Measurements from ENCODE around the gene LIPG. TPM values are rescaled to one million over a fixed set of nuclear protein-coding genes. Genes with fewer than 3 reads are reported as not detected.

LIPG gene
- total and polyA plus RNA-seq, 2 of the 13 experiments (the other 11 are each of a cell fraction or from before 2014, with no cell fraction given), result 0.96 to 10.8 TPM

- 0 out of 2 replicates have a peak, but pooled peaks have one; percentile 20 for TF ChIP-seq ZNF691 (CRISPR knock-in tag; IDR thresholded peaks at IDR 0.05; ENCODE audit: borderline replicate concordance, low read depth)
- TF ChIP-seq ZNF546 (CRISPR knock-in tag; conservative IDR thresholded peaks at IDR 0.05), result 0 out of 2 replicates have a peak, but pooled peaks have one; percentile 31
- no peak for TF ChIP-seq REPIN1 (CRISPR knock-in tag; IDR thresholded peaks at IDR 0.05; ENCODE audit: borderline replicate concordance, low read depth)
- no peak for TF ChIP-seq NCOA2 (CRISPR knock-in tag; IDR thresholded peaks at IDR 0.05)
- TF ChIP-seq FOXA1 (IDR thresholded peaks at IDR 0.05), result no peak
- no peak for TF ChIP-seq FOXA1 (CRISPR knock-in tag; IDR thresholded peaks at IDR 0.05)
- TF ChIP-seq, protein P1, sequence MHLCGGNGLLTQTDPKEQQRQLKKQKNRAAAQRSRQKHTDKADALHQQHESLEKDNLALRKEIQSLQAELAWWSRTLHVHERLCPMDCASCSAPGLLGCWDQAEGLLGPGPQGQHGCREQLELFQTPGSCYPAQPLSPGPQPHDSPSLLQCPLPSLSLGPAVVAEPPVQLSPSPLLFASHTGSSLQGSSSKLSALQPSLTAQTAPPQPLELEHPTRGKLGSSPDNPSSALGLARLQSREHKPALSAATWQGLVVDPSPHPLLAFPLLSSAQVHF (CRISPR knock-in tag; IDR thresholded peaks at IDR 0.05), result 0 out of 2 replicates have a peak, but pooled peaks have one; percentile 77
- no peak for TF ChIP-seq KLF6 (CRISPR knock-in tag; IDR thresholded peaks at IDR 0.05)
- no peak for TF ChIP-seq ZNF337 (CRISPR knock-in tag; IDR thresholded peaks at IDR 0.05; ENCODE audit: borderline replicate concordance, low read depth)
- TF ChIP-seq ZNF740 (CRISPR knock-in tag; IDR thresholded peaks at IDR 0.05), result no peak
- peak; percentile 46; the same call in 1 of the 2 replicates for TF ChIP-seq ZNF772 (CRISPR knock-in tag; IDR thresholded peaks at IDR 0.05)
- peak; percentile 80; the same call in 1 of the 2 replicates for TF ChIP-seq NFKB2 (CRISPR knock-in tag; IDR thresholded peaks at IDR 0.05; ENCODE audit: borderline replicate concordance)
- TF ChIP-seq ZNF205 (CRISPR knock-in tag; IDR thresholded peaks at IDR 0.05), result no peak
- TF ChIP-seq HHEX (CRISPR knock-in tag; IDR thresholded peaks at IDR 0.05), result no peak
- no peak for TF ChIP-seq KIAA2018 (CRISPR knock-in tag; IDR thresholded peaks at IDR 0.05; ENCODE audit: borderline replicate concordance)
- no peak for TF ChIP-seq ZNF619 (CRISPR knock-in tag; IDR thresholded peaks at IDR 0.05)
- TF ChIP-seq PPARG (CRISPR knock-in tag; conservative IDR thresholded peaks at IDR 0.05), result no peak
- TF ChIP-seq MEF2D (CRISPR knock-in tag; IDR thresholded peaks at IDR 0.05), result no peak; the same call in 1 of the 2 replicates
- TF ChIP-seq ZNF558 (CRISPR knock-in tag; IDR thresholded peaks at IDR 0.05; ENCODE audit: borderline replicate concordance), result no peak
- no peak for TF ChIP-seq GABPA (IDR thresholded peaks at IDR 0.05; ENCODE audit: low read depth, low read length)
- TF ChIP-seq GABPA (CRISPR knock-in tag; IDR thresholded peaks at IDR 0.05; ENCODE audit: low read depth), result no peak
These were observed at the start of gene LIPG (continued) for GRCh38 chr18:49561289-49562193.
